Upper lobe of left lung (tissue), 6 donors: ENCODE measurements around the gene IFNG. TPM values are rescaled to one million over a fixed set of nuclear protein-coding genes. Genes with fewer than 3 reads are reported as not detected.
"Not testable (repeated sequence)": the region's sequence is repeated elsewhere in the genome, so short reads cannot be mapped to it uniquely, and the experiment has no call there.

Source experiments
- ATAC-seq, 2 donors: fragments of 200-7000 bp; cut with Tn5 transposase; one replicate each; pipeline ENCODE4 v1.9.1; 2022; ENCODE audit warnings: mild to moderate bottlenecking in 2 of 2, moderate library complexity in 2 of 2; ENCODE audit not compliant: low FRiP score in 2 of 2
- DNase-seq, 2 donors: peaks; one replicate each; pipeline ENCODE4 v3.0.0-alpha.2; 2019 to 2020
- H3K27ac ChIP-seq, 4 donors: fragments of 200-600 bp; sonication (generic); one replicate each; pipeline ENCODE4 v1.5.1; 2016 to 2019
- H3K27me3 ChIP-seq, 4 donors: fragments of 200-600 bp; sonication (generic); one replicate each; pipeline ENCODE4 v1.5.1; 2017 to 2019
- H3K36me3 ChIP-seq, 4 donors: fragments of 200-600 bp; sonication (generic); one replicate each; pipeline ENCODE4 v1.5.1; 2016 to 2019
- H3K4me1 ChIP-seq, 4 donors: fragments of 200-600 bp; sonication (generic); one replicate each; pipeline ENCODE4 v1.5.1; 2018 to 2019
- H3K4me3 ChIP-seq, 4 donors: fragments of 200-600 bp; sonication (generic); one replicate each; pipeline ENCODE4 v1.5.1; 2017 to 2019; ENCODE audit warnings: mild to moderate bottlenecking in 2 of 4, moderate library complexity in 1 of 4
- H3K9me3 ChIP-seq, 4 donors: fragments of 200-600 bp; sonication (generic); one replicate each; pipeline ENCODE4 v1.5.1; 2018 to 2019
- CTCF ChIP-seq, 6 experiments: fragments of 450-650 bp in 4 of 6; fragments of 200-600 bp in 2 of 6; sonication (generic) in 2 of 6; IDR thresholded peaks; one replicate each; pipeline ENCODE4 v1.5.1; 2016 to 2019; ENCODE audit warnings: antibody characterized with exemption in 6 of 6
- EP300 ChIP-seq, 4 donors: sonication (generic); formaldehyde crosslinking; IDR thresholded peaks; one replicate each; pipeline ENCODE4 v1.5.1; 2017; ENCODE audit warnings: antibody characterized with exemption in 4 of 4, control low read depth in 2 of 4
- POLR2A ChIP-seq, 4 donors: fragments of 450-650 bp; IDR thresholded peaks; one replicate each; pipeline ENCODE4 v1.5.1; 2016 to 2017; ENCODE audit warnings: antibody characterized with exemption in 4 of 4, mild to moderate bottlenecking in 2 of 4
- POLR2AphosphoS5 ChIP-seq, 2 donors: sonication (generic); formaldehyde crosslinking; IDR thresholded peaks; one replicate each; pipeline ENCODE4 v1.5.1; 2017; ENCODE audit warnings: antibody characterized with exemption in 2 of 2
- WGBS, 2 donors: methylation state at CpG; one replicate each; pipeline ENCODE4 v1.1.5; 2017 to 2018; 5-methylcytosine and 5-hydroxymethylcytosine counted together
- total RNA-seq, 6 donors: library from RNA; depleted of rRNA in 4 of 6; stranded (reverse); fragments of >200 nt in 4 of 6; gene quantifications; one replicate each; pipeline versions ENCODE4 v1.1.0 to v1.2.1, GENCODE V29; 2016 to 2021
- donor health status: DM: no; HTN: no; CAD: no; lungs with moderate emphysema.
- donor health status: DM: no; HTN: yes; CAD: no; lungs with severe emphysema.

The IFNG gene
- total RNA-seq, 6 donors from 2014 or later: 0.54 to 0.57 TPM; not detected in 4

- H3K27me3 ChIP-seq: no peaks in the 10 kb centered on the region
- H3K9me3 ChIP-seq: no peaks in the 10 kb centered on the region
- no peak for DNase-seq
- ATAC-seq: no peak
- no peaks in the 10 kb centered on the region for H3K36me3 ChIP-seq
- no peak overlapping the region for H3K27ac ChIP-seq
- TF ChIP-seq EP300 (IDR thresholded peaks at IDR 0.05): no peak
- no peak for TF ChIP-seq POLR2AphosphoS5 (IDR thresholded peaks at IDR 0.05)
- no peak for TF ChIP-seq POLR2A (IDR thresholded peaks at IDR 0.05)
- TF ChIP-seq CTCF (IDR thresholded peaks at IDR 0.05): no peak
- H3K4me3 ChIP-seq: no peak overlapping the region
- 81 to 89% methylated on average over 2 of the region's 2 CpGs for WGBS, 2 donors
- no peaks in the 10 kb centered on the region for H3K4me1 ChIP-seq
These were observed 18.0 kb upstream of the IFNG start for GRCh38 chr12:68177562-68177961.

GRCh38 chr12:68176257-68176656 lies 16.7 kb upstream of the IFNG start:
- ATAC-seq (no peak), DNase-seq (no peak)
- H3K27ac ChIP-seq: no peak overlapping the region
- TF ChIP-seq EP300 (IDR thresholded peaks at IDR 0.05): no peak
- no peak for TF ChIP-seq POLR2AphosphoS5 (IDR thresholded peaks at IDR 0.05)
- TF ChIP-seq POLR2A (IDR thresholded peaks at IDR 0.05): no peak
- TF ChIP-seq CTCF (IDR thresholded peaks at IDR 0.05): no peak
- H3K9me3 ChIP-seq: no peaks in the 10 kb centered on the region
- H3K36me3 ChIP-seq: no peaks in the 10 kb centered on the region
- H3K4me3 ChIP-seq: no peak overlapping the region
- no peaks in the 10 kb centered on the region for H3K4me1 ChIP-seq
- no peaks in the 10 kb centered on the region for H3K27me3 ChIP-seq

GRCh38 chr12:68175557-68176061 lies 16.1 kb upstream of the IFNG start:
- ATAC-seq (no peak), DNase-seq (no peak)
- 28 to 53% methylated on average over 4 of the region's 4 CpGs for WGBS, 2 donors
- Histone ChIP-seq H3K27me3 (no peaks in the 10 kb centered on the region), H3K27ac (no peak overlapping the region), H3K4me1 (no peaks in the 10 kb centered on the region), H3K9me3 (no peaks in the 10 kb centered on the region), H3K4me3 (no peak overlapping the region), H3K36me3 (no peaks in the 10 kb centered on the region)
- no peak for TF ChIP-seq CTCF (IDR thresholded peaks at IDR 0.05)
- TF ChIP-seq POLR2A (IDR thresholded peaks at IDR 0.05): no peak
- TF ChIP-seq POLR2AphosphoS5 (IDR thresholded peaks at IDR 0.05): no peak
- no peak for TF ChIP-seq EP300 (IDR thresholded peaks at IDR 0.05)

GRCh38 chr12:68174761-68175160 lies 15.2 kb upstream of the IFNG start:
- not testable (repeated sequence) for H3K9me3 ChIP-seq, H3K27ac ChIP-seq, DNase-seq, H3K27me3 ChIP-seq, H3K4me1 ChIP-seq, H3K4me3 ChIP-seq, H3K36me3 ChIP-seq, ATAC-seq
- WGBS, 2 donors: 87 to 96% methylated on average over 3 of the region's 3 CpGs

- Histone ChIP-seq H3K36me3 (no peaks in the 10 kb centered on the region), H3K4me1 (no peaks in the 10 kb centered on the region), H3K9me3 (no peaks in the 10 kb centered on the region), H3K27me3 (no peaks in the 10 kb centered on the region), H3K4me3 (no peak overlapping the region), H3K27ac (no peak overlapping the region)
- no peak for ATAC-seq
- DNase-seq: no peak
- TF ChIP-seq EP300 (IDR thresholded peaks at IDR 0.05): no peak
- no peak for TF ChIP-seq POLR2A (IDR thresholded peaks at IDR 0.05)
- TF ChIP-seq CTCF (IDR thresholded peaks at IDR 0.05): no peak
- TF ChIP-seq POLR2AphosphoS5 (IDR thresholded peaks at IDR 0.05): no peak
These were observed 14.3 kb upstream of the IFNG start for GRCh38 chr12:68173792-68174191.
